ENCODE measurements around the gene ZDHHC21. TPM values are rescaled to one million over a fixed set of nuclear protein-coding genes. Genes with fewer than 3 reads are reported as not detected.
A peak's percentile ranks its signal among the peaks of the same experiment; 100 is the strongest.
"Not testable (repeated sequence)": the region's sequence is repeated elsewhere in the genome, so short reads cannot be mapped to it uniquely, and the experiment has no call there.

The ZDHHC21 gene
- total RNA-seq, 4 donors from 2014 or later: 13.3 to 46.2 (median 18.9) TPM

- H3K27ac ChIP-seq: peak overlapping the region; percentile 60 to 82 (median 74)
- H3K27me3 ChIP-seq: no peaks in the 10 kb centered on the region
- TF ChIP-seq CTCF (IDR thresholded peaks at IDR 0.05) (no peak), POLR2A (IDR thresholded peaks at IDR 0.05) (no peak)
- WGBS, 2 donors: 1 to 4% methylated on average over 14 to 16 of the region's 35 CpGs
- H3K4me3 ChIP-seq: peak overlapping the region; percentile 57 to 91 (median 87)
- intact Hi-C loops (cut with DNase I): no loop called here
- no peaks in the 10 kb centered on the region for H3K9me3 ChIP-seq
- H3K36me3 ChIP-seq: peaks cover 0 to 27% (median 0%) of the 10 kb centered on the region in 3 donors
- peaks cover 0 to 35% (median 9%) of the 10 kb centered on the region in 3 donors for H3K4me1 ChIP-seq
- no peak for DNase-seq
Measured at GRCh38 chr9:14692470-14693250, 572 bp downstream of the ZDHHC21 start.

GRCh38 chr9:14690948-14691730 lies 2.1 kb downstream of the ZDHHC21 start:
- Histone ChIP-seq H3K4me3 (peak overlapping the region in 1 of 4 donors; percentile 6), H3K27ac (peak overlapping the region in 2 of 4 donors; percentile 3 to 47), H3K9me3 (no peaks in the 10 kb centered on the region), H3K27me3 (no peaks in the 10 kb centered on the region), H3K36me3 (peaks cover 0 to 42% (median 4%) of the 10 kb centered on the region in 3 donors), H3K4me1 (peaks cover 0 to 35% (median 9%) of the 10 kb centered on the region in 3 donors)
- WGBS, 2 donors: 62 to 68% methylated on average over 7 of the region's 7 CpGs
- TF ChIP-seq POLR2A (IDR thresholded peaks at IDR 0.05): no peak
- intact Hi-C loops (cut with DNase I): no loop called here
- DNase-seq: no peak

- WGBS, 2 donors: 77 to 83% methylated on average over 10 to 12 of the region's 12 CpGs
- intact Hi-C loops (cut with DNase I): no loop called here
- H3K27me3 ChIP-seq: no peaks in the 10 kb centered on the region
- no peak overlapping the region for H3K4me3 ChIP-seq
- H3K9me3 ChIP-seq: no peaks in the 10 kb centered on the region
- peaks cover 0 to 55% (median 4%) of the 10 kb centered on the region in 3 donors for H3K36me3 ChIP-seq
- no peak for TF ChIP-seq CTCF (IDR thresholded peaks at IDR 0.05)
- TF ChIP-seq POLR2A (IDR thresholded peaks at IDR 0.05): no peak
- H3K27ac ChIP-seq: no peak overlapping the region
- no peak for DNase-seq
- H3K4me1 ChIP-seq: peaks cover 0 to 22% (median 3%) of the 10 kb centered on the region in 3 donors
Measured at GRCh38 chr9:14687042-14687719, 6.1 kb downstream of the ZDHHC21 start.

GRCh38 chr9:14686168-14686567 lies 7.1 kb downstream of the ZDHHC21 start:
- TF ChIP-seq CTCF (IDR thresholded peaks at IDR 0.05): no peak
- Histone ChIP-seq H3K4me1 (peaks cover 0 to 12% (median 0%) of the 10 kb centered on the region in 3 donors), H3K36me3 (peaks cover 0 to 61% (median 4%) of the 10 kb centered on the region in 3 donors), H3K9me3 (no peaks in the 10 kb centered on the region), H3K27me3 (no peaks in the 10 kb centered on the region), H3K4me3 (no peak overlapping the region), H3K27ac (no peak overlapping the region)
- no peak for DNase-seq
- intact Hi-C loops (cut with DNase I): no loop called here

- H3K27ac ChIP-seq; H3K27me3 ChIP-seq; H3K4me3 ChIP-seq; DNase-seq; intact Hi-C loops (cut with DNase I); H3K4me1 ChIP-seq; H3K9me3 ChIP-seq: not testable (repeated sequence)
- peaks cover 0 to 52% (median 4%) of the 10 kb centered on the region in 3 donors for H3K36me3 ChIP-seq
- WGBS, 2 donors: 80 to 91% methylated on average over 4 of the region's 4 CpGs
Measured at GRCh38 chr9:14682616-14683015, 10.6 kb downstream of the ZDHHC21 start.
